Memory B cell (primary cell): ENCODE measurements around the gene PHF14.

Experiments
- ATAC-seq: fragments of 150-1000 bp; cut with Tn5 transposase; 2 replicates; pipeline ENCODE4 v1.10.0; 2021; ENCODE audit warnings: low read depth, mild to moderate bottlenecking, moderate library complexity
- DNase-seq, 2 donors: peaks; one replicate each; pipeline ENCODE4 v3.0.0; 2022; ENCODE audit warnings: low spot score in 2 of 2
- H3K27ac Mint-ChIP-seq: one replicate; pipeline ENCODE4 v1.8.0; 2022; ENCODE audit warnings: mild to moderate bottlenecking, moderate library complexity, mixed read lengths
- H3K27me3 Mint-ChIP-seq: one replicate; pipeline ENCODE4 v1.8.0; 2022; ENCODE audit warnings: mixed read lengths
- H3K36me3 Mint-ChIP-seq: one replicate; pipeline ENCODE4 v1.8.0; 2022; ENCODE audit warnings: mild to moderate bottlenecking, mixed read lengths
- H3K4me1 Mint-ChIP-seq: one replicate; pipeline ENCODE4 v1.8.0; 2022; ENCODE audit warnings: mixed read lengths
- H3K4me3 Mint-ChIP-seq: one replicate; pipeline ENCODE4 v1.8.0; 2022; ENCODE audit warnings: mild to moderate bottlenecking, moderate library complexity, mixed read lengths
- H3K9me3 Mint-ChIP-seq: one replicate; pipeline ENCODE4 v1.8.0; 2022; ENCODE audit warnings: mixed read lengths

Gene PHF14

GRCh38 chr7:11181590-11181989 is 207.9 kb downstream of the PHF14 start:
- peaks cover 6% of the 10 kb centered on the region for H3K9me3 Mint-ChIP-seq
- H3K4me1 Mint-ChIP-seq, result no peaks in the 10 kb centered on the region
- no peak for ATAC-seq

GRCh38 chr7:11182736-11183135 is 209.1 kb downstream of the PHF14 start:
- DNase-seq (no peak), ATAC-seq (no peak)
- Mint-ChIP-seq H3K27ac (no peak overlapping the region), H3K4me3 (no peak overlapping the region), H3K9me3 (peaks cover 6% of the 10 kb centered on the region), H3K36me3 (no peaks in the 10 kb centered on the region), H3K27me3 (no peaks in the 10 kb centered on the region), H3K4me1 (no peaks in the 10 kb centered on the region)

More at GRCh38 chr7:11181590-11181989, 207.9 kb downstream of the PHF14 start:
- Mint-ChIP-seq H3K27me3 (no peaks in the 10 kb centered on the region), H3K36me3 (no peaks in the 10 kb centered on the region), H3K4me3 (no peak overlapping the region), H3K27ac (no peak overlapping the region)
- DNase-seq, result no peak

GRCh38 chr7:11185179-11185815 is 211.6 kb downstream of the PHF14 start:
- no peak for ATAC-seq
- no peaks in the 10 kb centered on the region for H3K4me1 Mint-ChIP-seq

GRCh38 chr7:11188529-11189310 is 215.0 kb downstream of the PHF14 start:
- ATAC-seq (no peak), DNase-seq (no peak)
- Mint-ChIP-seq H3K9me3 (peaks cover 6% of the 10 kb centered on the region), H3K27me3 (peaks cover 1% of the 10 kb centered on the region), H3K27ac (no peak overlapping the region), H3K4me1 (no peaks in the 10 kb centered on the region), H3K36me3 (no peaks in the 10 kb centered on the region), H3K4me3 (no peak overlapping the region)

More at GRCh38 chr7:11185179-11185815, 211.6 kb downstream of the PHF14 start:
- H3K36me3 Mint-ChIP-seq, result no peaks in the 10 kb centered on the region
- H3K4me3 Mint-ChIP-seq, result no peak overlapping the region
- H3K27me3 Mint-ChIP-seq, result no peaks in the 10 kb centered on the region
- no peak for DNase-seq
- H3K27ac Mint-ChIP-seq, result no peak overlapping the region
- H3K9me3 Mint-ChIP-seq, result peaks cover 6% of the 10 kb centered on the region

- no peak for DNase-seq
- H3K27ac Mint-ChIP-seq, result no peak overlapping the region
- no peaks in the 10 kb centered on the region for H3K36me3 Mint-ChIP-seq
- H3K27me3 Mint-ChIP-seq, result peaks cover 1% of the 10 kb centered on the region
- no peaks in the 10 kb centered on the region for H3K9me3 Mint-ChIP-seq
- ATAC-seq, result no peak
- no peaks in the 10 kb centered on the region for H3K4me1 Mint-ChIP-seq
- no peak overlapping the region for H3K4me3 Mint-ChIP-seq
Measured at GRCh38 chr7:11191081-11191480, 217.4 kb downstream of the PHF14 start.

GRCh38 chr7:11191574-11192220 is 218.0 kb downstream of the PHF14 start:
- Mint-ChIP-seq H3K9me3 (no peaks in the 10 kb centered on the region), H3K4me3 (no peak overlapping the region), H3K36me3 (no peaks in the 10 kb centered on the region), H3K27ac (no peak overlapping the region), H3K4me1 (no peaks in the 10 kb centered on the region), H3K27me3 (peaks cover 1% of the 10 kb centered on the region)
- no peak for ATAC-seq
- DNase-seq, result no peak

- DNase-seq (no peak), ATAC-seq (no peak)
- Mint-ChIP-seq H3K4me3 (no peak overlapping the region), H3K9me3 (no peaks in the 10 kb centered on the region), H3K27ac (no peak overlapping the region), H3K27me3 (peaks cover 1% of the 10 kb centered on the region), H3K36me3 (no peaks in the 10 kb centered on the region), H3K4me1 (no peaks in the 10 kb centered on the region)
Measured at GRCh38 chr7:11192506-11192905, 218.8 kb downstream of the PHF14 start.

- peaks cover 1% of the 10 kb centered on the region for H3K27me3 Mint-ChIP-seq
- no peaks in the 10 kb centered on the region for H3K36me3 Mint-ChIP-seq
- ATAC-seq (no peak), DNase-seq (no peak)
- H3K9me3 Mint-ChIP-seq, result no peaks in the 10 kb centered on the region
- H3K4me3 Mint-ChIP-seq, result no peak overlapping the region
- no peak overlapping the region for H3K27ac Mint-ChIP-seq
- no peaks in the 10 kb centered on the region for H3K4me1 Mint-ChIP-seq
Measured at GRCh38 chr7:11193131-11193867, 219.6 kb downstream of the PHF14 start.

GRCh38 chr7:11193888-11194287 is 220.2 kb downstream of the PHF14 start:
- Mint-ChIP-seq H3K9me3 (no peaks in the 10 kb centered on the region), H3K27ac (no peak overlapping the region), H3K36me3 (no peaks in the 10 kb centered on the region), H3K4me1 (no peaks in the 10 kb centered on the region), H3K4me3 (no peak overlapping the region), H3K27me3 (peaks cover 1% of the 10 kb centered on the region)
- no peak for DNase-seq
- no peak for ATAC-seq

GRCh38 chr7:11194492-11194891 is 220.8 kb downstream of the PHF14 start:
- Mint-ChIP-seq H3K27ac (no peak overlapping the region), H3K4me1 (no peaks in the 10 kb centered on the region), H3K4me3 (no peak overlapping the region), H3K27me3 (peaks cover 1% of the 10 kb centered on the region), H3K36me3 (no peaks in the 10 kb centered on the region), H3K9me3 (no peaks in the 10 kb centered on the region)
- no peak for ATAC-seq
- no peak for DNase-seq

GRCh38 chr7:11195502-11195901 is 221.8 kb downstream of the PHF14 start:
- Mint-ChIP-seq H3K4me3 (no peak overlapping the region), H3K9me3 (no peaks in the 10 kb centered on the region), H3K27me3 (peaks cover 1% of the 10 kb centered on the region), H3K27ac (no peak overlapping the region), H3K4me1 (no peaks in the 10 kb centered on the region), H3K36me3 (no peaks in the 10 kb centered on the region)
- ATAC-seq (no peak), DNase-seq (no peak)

- no peak overlapping the region for H3K4me3 Mint-ChIP-seq
- no peak for ATAC-seq
- no peaks in the 10 kb centered on the region for H3K36me3 Mint-ChIP-seq
- peaks cover under 1% of the 10 kb centered on the region for H3K27me3 Mint-ChIP-seq
- DNase-seq, result no peak
- no peaks in the 10 kb centered on the region for H3K9me3 Mint-ChIP-seq
- no peaks in the 10 kb centered on the region for H3K4me1 Mint-ChIP-seq
- no peak overlapping the region for H3K27ac Mint-ChIP-seq
Measured at GRCh38 chr7:11196143-11196542, 222.5 kb downstream of the PHF14 start.

GRCh38 chr7:11203224-11203623 is 229.6 kb downstream of the PHF14 start:
- no peaks in the 10 kb centered on the region for H3K4me1 Mint-ChIP-seq
- no peak overlapping the region for H3K4me3 Mint-ChIP-seq
- H3K27ac Mint-ChIP-seq, result no peak overlapping the region
- H3K27me3 Mint-ChIP-seq, result peaks cover 2% of the 10 kb centered on the region
- H3K36me3 Mint-ChIP-seq, result no peaks in the 10 kb centered on the region
- H3K9me3 Mint-ChIP-seq, result no peaks in the 10 kb centered on the region
- no peak for ATAC-seq
- no peak for DNase-seq

- Mint-ChIP-seq H3K4me1 (no peaks in the 10 kb centered on the region), H3K36me3 (no peaks in the 10 kb centered on the region), H3K27ac (no peak overlapping the region), H3K4me3 (no peak overlapping the region), H3K9me3 (no peaks in the 10 kb centered on the region), H3K27me3 (peaks cover 2% of the 10 kb centered on the region)
- ATAC-seq (no peak), DNase-seq (no peak)
Measured at GRCh38 chr7:11203683-11204082, 230.0 kb downstream of the PHF14 start.
